ENCODE measurements around the gene FLRT1. TPM values are rescaled to one million over a fixed set of nuclear protein-coding genes. Genes with fewer than 3 reads are reported as not detected.

FLRT1 gene
- total RNA-seq, 1 donor from 2014 or later: 7.1 TPM

GRCh38 chr11:64011371-64011770, 24.4 kb upstream of the FLRT1 start:
- no peak for DNase-seq (ENCODE audit: low spot score in 2 of 2, unreplicated experiment in 2 of 2)
- Mint-ChIP-seq H3K36me3 (no peaks in the 10 kb centered on the region), H3K4me1 (peaks cover 26% of the 10 kb centered on the region), H3K27me3 (ENCODE audit: low read depth) (peaks cover 21% of the 10 kb centered on the region), H3K9me3 (no peaks in the 10 kb centered on the region), H3K4me3 (no peak overlapping the region), H3K27ac (no peak overlapping the region)
- TF ChIP-seq CTCF (IDR thresholded peaks at IDR 0.05; ENCODE audit: unreplicated experiment): no peak

GRCh38 chr11:64013141-64013896, 22.4 kb upstream of the FLRT1 start:
- no peaks in the 10 kb centered on the region for H3K9me3 Mint-ChIP-seq
- peaks cover 9% of the 10 kb centered on the region for H3K4me1 Mint-ChIP-seq

GRCh38 chr11:64014356-64014755, 21.4 kb upstream of the FLRT1 start:
- no peak for DNase-seq (ENCODE audit: low spot score in 2 of 2, unreplicated experiment in 2 of 2)
- peaks cover 3% of the 10 kb centered on the region for H3K4me1 Mint-ChIP-seq
- peaks cover 4% of the 10 kb centered on the region for H3K27me3 Mint-ChIP-seq (ENCODE audit: low read depth)
- TF ChIP-seq CTCF (IDR thresholded peaks at IDR 0.05; ENCODE audit: unreplicated experiment): no peak
- no peaks in the 10 kb centered on the region for H3K36me3 Mint-ChIP-seq
- no peaks in the 10 kb centered on the region for H3K9me3 Mint-ChIP-seq
- no peak overlapping the region for H3K4me3 Mint-ChIP-seq
- H3K27ac Mint-ChIP-seq: no peak overlapping the region

More at GRCh38 chr11:64013141-64013896, 22.4 kb upstream of the FLRT1 start:
- Mint-ChIP-seq H3K27me3 (ENCODE audit: low read depth) (peaks cover 4% of the 10 kb centered on the region), H3K27ac (no peak overlapping the region), H3K36me3 (no peaks in the 10 kb centered on the region), H3K4me3 (no peak overlapping the region)
- no peak for TF ChIP-seq CTCF (IDR thresholded peaks at IDR 0.05; ENCODE audit: unreplicated experiment)
- no peak for DNase-seq (ENCODE audit: low spot score in 2 of 2, unreplicated experiment in 2 of 2)

- TF ChIP-seq CTCF (IDR thresholded peaks at IDR 0.05; ENCODE audit: unreplicated experiment): no peak
- peaks cover 3% of the 10 kb centered on the region for H3K4me1 Mint-ChIP-seq
- no peaks in the 10 kb centered on the region for H3K36me3 Mint-ChIP-seq
- H3K9me3 Mint-ChIP-seq: no peaks in the 10 kb centered on the region
- no peak overlapping the region for H3K27ac Mint-ChIP-seq
- DNase-seq (ENCODE audit: low spot score in 2 of 2, unreplicated experiment in 2 of 2): no peak
- H3K27me3 Mint-ChIP-seq (ENCODE audit: low read depth): peaks cover 6% of the 10 kb centered on the region
- no peak overlapping the region for H3K4me3 Mint-ChIP-seq
Observed at GRCh38 chr11:64015510-64015909, 20.2 kb upstream of the FLRT1 start.

- no peak overlapping the region for H3K4me3 Mint-ChIP-seq
- no peak for TF ChIP-seq CTCF (IDR thresholded peaks at IDR 0.05; ENCODE audit: unreplicated experiment)
- H3K36me3 Mint-ChIP-seq: no peaks in the 10 kb centered on the region
- no peak overlapping the region for H3K27ac Mint-ChIP-seq
- no peak for DNase-seq (ENCODE audit: low spot score in 2 of 2, unreplicated experiment in 2 of 2)
- no peaks in the 10 kb centered on the region for H3K9me3 Mint-ChIP-seq
- H3K4me1 Mint-ChIP-seq: peaks cover 6% of the 10 kb centered on the region
- H3K27me3 Mint-ChIP-seq (ENCODE audit: low read depth): peaks cover 6% of the 10 kb centered on the region
Observed at GRCh38 chr11:64015935-64016845, 19.5 kb upstream of the FLRT1 start.
